Activated CD4-positive, alpha-beta T cell treated with anti-CD3 and anti-CD28 coated beads for 4 hours (primary cell): ENCODE results near the gene PDILT.
"Not testable (repeated sequence)": the region's sequence is repeated elsewhere in the genome, so short reads cannot be mapped to it uniquely, and the experiment has no call there.

Experiments
- DNase-seq, 2 donors: peaks; one replicate each; pipeline ENCODE4 v3.0.0-alpha.2; 2020

PDILT gene

GRCh38 chr16:20320178-20320577 is 84.4 kb downstream of the PDILT start:
- DNase-seq = no peak

DNA sequence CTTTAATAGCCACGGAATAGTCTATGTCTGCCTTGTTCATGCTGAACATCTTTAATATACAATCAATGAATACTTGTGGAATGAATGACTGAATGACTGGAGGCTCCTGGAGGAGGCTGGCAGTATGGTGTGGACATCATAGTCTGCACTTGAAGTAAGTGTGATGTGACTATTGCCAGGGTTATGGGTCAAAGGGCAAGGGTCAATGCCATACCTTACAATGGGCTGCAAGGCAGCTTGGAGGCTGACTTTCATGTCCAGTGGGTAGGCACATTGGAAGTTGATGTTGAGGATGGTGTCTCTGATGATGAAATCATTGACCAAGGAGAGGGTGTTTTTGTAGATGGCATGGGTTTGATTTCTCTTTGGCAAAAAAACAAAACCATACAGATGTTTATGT is 85.1 kb downstream of the PDILT start:
- DNase-seq = no peak

- no peak for DNase-seq
These were observed 86.1 kb downstream of the PDILT start for GRCh38 chr16:20318437-20318836.

GRCh38 chr16:20318006-20318405 is 86.5 kb downstream of the PDILT start:
- no peak for DNase-seq

- no peak for DNase-seq
These were observed 87.4 kb downstream of the PDILT start for GRCh38 chr16:20317117-20317516.

DNA sequence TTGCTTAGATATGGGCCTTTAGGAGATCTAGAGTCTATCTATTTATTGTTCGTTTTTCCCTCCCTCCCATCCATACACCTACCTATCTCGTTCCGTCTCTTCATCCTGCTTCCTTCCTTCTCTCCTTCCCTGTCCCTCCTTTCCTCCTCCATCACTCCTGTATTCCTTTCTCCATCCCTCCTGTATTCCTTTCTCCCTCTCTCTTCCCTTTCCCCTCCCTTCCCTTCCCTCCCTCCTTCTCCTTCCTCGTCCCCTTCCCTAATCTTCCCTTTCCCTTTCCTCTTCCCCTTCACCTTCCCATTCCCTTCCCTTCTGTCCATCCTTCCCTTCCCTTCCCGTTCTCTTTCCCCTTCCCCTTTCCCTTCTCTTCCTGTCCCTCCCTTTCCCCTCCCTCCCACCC is 87.8 kb downstream of the PDILT start:
- DNase-seq = no peak

DNA sequence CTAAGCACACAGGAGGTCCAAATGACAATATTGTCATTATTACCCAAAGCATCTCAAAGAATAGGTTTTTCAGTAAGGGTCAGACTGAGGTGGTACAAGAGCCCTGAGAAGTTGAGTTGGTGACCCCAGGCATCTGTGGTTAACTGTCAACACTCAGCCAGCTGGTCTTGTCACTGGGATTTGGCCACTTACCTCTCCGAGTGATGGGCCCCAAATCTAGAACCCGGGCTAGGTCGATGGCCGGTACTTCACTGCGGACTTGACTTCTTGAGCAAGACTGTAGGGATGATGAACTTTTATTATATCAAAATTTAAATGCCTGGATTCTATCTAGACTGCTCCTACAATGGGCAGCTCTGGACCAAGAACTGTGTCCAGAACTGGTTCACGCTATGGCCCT is 88.8 kb downstream of the PDILT start:
- no peak for DNase-seq

- no peak for DNase-seq
These were observed 90.0 kb downstream of the PDILT start for GRCh38 chr16:20314575-20314974.

- no peak for DNase-seq
These were observed 90.8 kb downstream of the PDILT start for GRCh38 chr16:20313741-20314140.

- not testable (repeated sequence) for DNase-seq
These were observed 91.9 kb downstream of the PDILT start for GRCh38 chr16:20312536-20313095.

DNA sequence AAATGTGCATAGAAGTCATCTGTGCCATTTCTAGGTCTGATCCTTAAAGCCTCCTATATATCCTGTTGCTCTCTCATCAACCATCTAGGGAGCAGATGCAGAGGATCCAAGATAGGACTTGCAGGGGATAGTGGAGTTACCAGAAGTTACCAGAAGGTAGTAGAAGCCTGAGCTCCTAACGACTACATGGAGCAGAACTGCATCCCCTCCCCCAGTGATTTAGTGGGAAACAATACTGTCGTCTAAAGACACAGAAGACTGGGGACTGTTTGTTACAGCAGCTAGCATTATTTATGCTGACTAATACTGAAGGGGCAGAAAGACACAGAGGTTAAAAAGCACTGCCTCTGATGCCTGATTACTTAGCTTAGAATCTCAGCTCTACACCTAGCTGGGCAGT is 93.0 kb downstream of the PDILT start:
- DNase-seq = no peak

DNA sequence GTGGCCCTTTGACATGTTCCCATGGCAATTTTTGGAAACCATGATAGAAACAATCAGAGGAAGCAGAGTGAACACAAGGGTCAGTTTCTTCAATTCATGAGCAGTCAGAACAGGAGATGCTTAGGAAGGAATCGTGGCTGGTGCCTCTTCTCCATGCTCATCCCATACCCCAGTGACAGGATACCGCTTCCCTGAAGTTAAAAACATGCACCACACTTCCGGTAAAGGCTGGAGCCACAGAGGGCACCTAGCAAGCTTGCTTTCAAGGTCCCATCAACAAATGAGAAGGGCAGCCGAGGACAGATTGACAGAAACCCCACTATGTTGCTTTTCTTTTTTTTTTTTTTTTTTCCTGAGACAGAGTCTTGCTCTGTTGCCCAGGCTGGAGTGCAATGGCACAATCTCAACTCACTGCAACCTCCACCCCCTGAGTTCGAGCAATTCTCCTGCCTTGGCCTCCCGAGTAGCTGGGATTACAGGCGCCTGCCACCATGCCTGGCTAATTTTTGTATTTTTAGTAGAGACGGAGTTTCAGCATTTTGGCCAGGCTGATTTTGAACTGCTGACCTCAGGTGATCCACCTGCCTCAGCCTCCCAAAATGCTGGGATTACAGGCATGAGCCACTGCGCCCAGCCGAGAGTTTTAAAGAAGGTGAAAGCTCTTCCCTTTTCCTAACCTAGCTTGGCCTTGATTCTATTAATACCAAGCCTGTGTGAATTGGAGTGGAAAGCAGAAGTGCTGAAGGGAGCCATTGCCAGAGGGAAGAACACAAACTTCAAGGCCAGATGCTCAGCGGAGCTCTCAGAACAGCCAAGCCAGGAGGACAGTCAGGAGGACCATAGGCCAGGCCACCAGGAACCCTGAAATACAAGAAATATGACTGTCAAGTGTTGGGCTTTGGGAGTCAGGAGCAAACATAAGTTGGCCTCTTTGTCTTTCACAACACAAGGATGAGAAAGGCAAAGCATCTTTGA is 93.8 kb downstream of the PDILT start:
- no peak for DNase-seq

- DNase-seq = no peak
These were observed 94.8 kb downstream of the PDILT start for GRCh38 chr16:20309786-20310185.
